Endothelial cell of hepatic sinusoid (primary cell): ENCODE measurements around the gene AHNAK.

ENCODE experiments used
- in situ Hi-C: cut with HindIII; loops from 2 replicates; pipeline ENCODE4 v1.10.0; 2017; ENCODE audit warnings: low sequenced_read_pairs

AHNAK gene

DNA sequence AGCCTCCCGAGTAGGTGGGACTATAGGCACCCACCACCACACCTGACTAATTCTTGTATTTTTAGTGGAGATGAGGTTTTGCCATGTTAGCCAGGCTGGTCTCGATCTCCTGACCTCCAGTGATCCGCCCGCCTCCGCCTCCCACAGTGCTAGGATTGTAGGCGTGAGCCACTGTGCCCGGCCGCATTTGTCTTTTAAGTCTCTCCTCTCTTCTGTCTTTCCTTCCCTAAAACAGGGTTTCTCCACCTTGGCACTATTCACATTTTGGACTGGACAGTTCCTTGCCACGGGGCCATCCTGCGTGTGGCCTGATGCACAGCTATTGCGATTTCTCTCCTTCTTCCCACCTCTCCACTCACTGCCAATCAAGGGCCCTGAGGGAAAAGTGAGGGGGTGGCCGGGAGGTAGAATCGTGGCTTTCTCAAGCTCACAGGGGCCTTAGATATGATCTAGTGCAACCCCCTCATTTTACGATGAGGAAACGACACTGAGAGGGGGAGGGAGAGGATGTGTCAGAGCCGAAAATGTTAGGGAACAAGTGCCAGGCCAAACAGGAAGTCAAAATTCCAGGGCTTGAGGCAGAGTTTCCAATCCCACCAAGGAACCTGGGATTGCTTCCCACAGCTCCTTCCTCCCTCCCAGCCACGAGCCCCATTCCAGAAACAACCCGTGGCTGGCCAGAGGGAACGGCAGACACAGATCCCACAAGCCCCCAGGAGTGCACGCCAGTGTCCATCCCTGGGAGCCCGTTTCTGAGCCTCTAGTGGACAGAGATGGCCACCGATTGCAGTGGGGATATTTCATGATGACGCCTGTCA is 106.6 kb downstream of the AHNAK start:
- in situ Hi-C loops, result loop anchor here (5.0 kb wide), 2 partner anchors 57 to 112 kb away; no protein-coding TSS in a partner anchor

DNA sequence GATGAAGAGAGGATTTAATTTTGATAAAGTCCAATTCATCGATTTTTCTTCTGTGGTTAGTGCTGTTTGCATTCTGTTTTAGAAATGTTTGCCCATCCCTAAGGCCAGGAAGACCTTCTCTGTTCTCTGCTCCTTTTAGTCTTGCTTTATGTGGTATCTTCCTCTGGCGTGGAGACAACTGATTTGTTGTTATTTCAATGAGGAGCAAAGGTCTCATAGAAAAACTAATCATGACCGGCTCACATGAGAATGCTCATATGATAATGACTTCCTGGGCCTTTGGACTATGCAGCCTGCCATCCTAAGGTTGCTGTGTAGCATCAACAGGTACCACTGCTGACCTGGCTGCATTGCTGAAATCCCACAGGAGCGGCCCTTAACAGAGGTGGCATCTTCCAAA is 108.0 kb downstream of the AHNAK start:
- in situ Hi-C loops, result loop anchor here (5.0 kb wide), 2 partner anchors 59 to 114 kb away; no protein-coding TSS in a partner anchor

DNA sequence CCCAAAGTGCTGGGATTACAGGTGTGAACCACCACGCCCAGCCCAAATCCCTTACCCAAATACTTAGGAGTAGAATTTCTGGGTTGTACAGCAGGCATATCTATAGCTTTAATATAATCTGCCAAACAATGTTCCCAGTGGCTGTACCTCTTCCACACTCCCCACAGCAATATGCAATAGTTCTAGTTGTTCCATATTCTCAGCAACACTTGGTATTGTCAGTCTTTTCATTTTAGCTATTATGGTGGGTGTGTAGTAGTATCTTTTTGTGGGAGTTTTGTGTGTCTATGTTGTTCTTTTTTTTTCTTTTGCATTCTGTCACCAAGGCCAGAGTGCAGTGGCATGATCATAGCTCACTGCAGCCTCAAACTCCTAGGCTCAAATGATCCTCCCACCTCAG is 109.0 kb downstream of the AHNAK start:
- in situ Hi-C loops, result loop anchor here (5.0 kb wide), 2 partner anchors 60 to 115 kb away; no protein-coding TSS in a partner anchor

DNA sequence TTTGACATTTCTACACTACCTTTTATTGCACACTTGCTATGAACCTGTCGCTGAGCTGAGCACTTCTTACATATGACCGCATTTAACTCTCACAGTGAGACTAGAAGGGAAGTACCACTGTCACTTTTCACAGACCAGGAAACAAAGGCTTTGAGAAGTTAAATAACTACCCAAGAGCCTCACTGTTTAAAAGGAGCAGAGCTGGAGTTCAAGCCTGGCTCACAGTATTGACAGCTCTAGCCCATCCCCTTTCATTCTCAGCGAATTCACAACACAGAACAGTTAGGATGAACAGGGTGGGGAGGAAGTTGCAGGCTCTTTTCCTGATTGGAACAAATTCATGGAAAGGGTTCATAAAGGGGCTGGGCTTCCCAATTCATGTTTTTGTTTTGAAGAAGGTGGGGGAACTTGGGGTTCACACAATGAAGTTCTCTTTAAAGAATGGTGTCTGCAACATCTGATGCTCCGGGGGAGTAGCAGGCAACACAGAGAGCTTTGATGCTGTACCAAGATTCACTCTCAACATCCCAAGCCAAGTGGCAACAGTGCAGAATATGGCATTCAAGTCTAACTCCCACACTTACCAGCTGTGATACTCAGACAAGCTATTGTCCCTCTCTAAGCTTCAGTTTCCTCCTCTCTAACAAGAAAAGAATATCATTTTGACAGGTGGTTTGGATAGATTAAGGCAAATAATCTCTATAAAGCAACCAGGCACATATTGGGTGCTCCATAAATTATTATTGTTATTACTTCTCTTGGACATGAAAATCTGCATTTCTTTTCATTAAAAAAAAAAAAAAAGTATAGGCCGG is 110.6 kb downstream of the AHNAK start:
- in situ Hi-C loops, result loop anchor here (5.0 kb wide), 2 partner anchors 61 to 116 kb away; no protein-coding TSS in a partner anchor

DNA sequence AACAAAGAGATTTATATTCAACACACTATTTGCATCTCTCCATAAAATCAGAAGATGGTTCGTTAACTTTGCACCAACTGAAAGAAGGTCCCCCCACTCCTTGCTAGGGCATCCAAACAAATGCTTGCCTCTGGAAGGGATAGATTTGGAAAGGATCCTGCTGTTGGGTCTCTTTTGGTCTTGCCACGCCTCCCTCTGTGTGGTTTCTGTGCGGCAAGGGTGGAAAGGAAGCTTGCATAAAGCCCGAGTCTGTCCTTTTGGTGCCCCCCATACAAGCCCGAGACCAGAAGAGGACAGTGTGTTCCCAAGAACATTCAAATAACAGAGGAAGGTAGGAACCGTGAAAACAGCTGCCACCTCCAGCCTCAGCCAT is 112.7 kb downstream of the AHNAK start:
- in situ Hi-C loops, result no loop called here

DNA sequence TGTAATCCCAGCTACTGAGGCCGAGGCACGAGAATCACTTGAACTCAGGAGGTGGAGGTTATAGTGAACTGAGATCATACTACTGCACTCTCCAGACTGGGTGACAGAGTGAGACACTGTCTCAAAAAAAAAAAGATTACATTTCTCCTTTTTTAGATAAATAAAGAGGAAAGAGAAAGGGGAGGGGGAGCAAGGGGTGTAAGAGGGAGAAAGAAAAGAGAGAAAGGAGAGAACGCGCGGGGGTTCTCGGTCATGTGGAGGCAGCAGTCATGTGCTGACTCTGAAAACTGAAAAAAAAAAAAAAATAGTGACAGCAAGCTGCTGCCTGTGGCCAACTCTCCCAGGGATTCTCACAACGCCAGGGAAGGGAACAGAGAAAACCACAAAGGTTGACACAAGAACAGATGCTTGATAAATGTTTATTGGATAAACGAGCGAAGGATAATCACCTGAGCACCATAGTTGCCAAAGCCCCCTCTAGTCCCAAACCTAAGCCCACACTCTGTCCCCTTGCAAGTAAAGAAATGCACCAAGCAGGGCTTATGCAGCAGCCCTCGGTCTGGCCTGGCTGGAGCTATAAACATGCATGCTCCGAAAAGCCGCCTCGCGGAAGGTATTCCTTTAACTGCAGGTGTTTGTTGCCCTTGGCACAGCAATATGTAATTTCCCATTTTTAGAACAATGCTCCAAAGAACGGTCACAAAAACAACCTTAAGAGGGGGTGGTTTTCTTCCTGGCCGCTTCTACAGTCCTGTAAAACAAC is 113.3 kb downstream of the AHNAK start:
- in situ Hi-C loops, result no loop called here

DNA sequence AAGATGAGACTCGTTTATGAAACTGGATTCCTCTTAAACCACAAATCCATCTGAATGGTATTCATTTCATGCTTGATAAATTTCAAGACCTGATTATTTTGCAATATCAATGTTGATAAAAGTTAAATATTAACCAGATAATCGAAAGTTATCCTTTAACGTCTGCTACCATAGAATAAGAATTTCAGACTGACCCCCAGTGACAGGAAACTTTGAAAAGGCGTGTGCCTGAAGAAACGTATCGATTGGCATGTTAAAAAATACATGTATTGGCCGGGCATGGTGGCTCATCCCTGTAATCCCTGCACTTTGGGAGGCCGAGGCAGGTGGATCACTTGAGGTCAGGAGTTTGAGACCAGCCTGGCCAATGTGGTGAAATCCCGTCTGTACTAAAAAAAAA is 113.9 kb downstream of the AHNAK start:
- in situ Hi-C loops, result no loop called here

DNA sequence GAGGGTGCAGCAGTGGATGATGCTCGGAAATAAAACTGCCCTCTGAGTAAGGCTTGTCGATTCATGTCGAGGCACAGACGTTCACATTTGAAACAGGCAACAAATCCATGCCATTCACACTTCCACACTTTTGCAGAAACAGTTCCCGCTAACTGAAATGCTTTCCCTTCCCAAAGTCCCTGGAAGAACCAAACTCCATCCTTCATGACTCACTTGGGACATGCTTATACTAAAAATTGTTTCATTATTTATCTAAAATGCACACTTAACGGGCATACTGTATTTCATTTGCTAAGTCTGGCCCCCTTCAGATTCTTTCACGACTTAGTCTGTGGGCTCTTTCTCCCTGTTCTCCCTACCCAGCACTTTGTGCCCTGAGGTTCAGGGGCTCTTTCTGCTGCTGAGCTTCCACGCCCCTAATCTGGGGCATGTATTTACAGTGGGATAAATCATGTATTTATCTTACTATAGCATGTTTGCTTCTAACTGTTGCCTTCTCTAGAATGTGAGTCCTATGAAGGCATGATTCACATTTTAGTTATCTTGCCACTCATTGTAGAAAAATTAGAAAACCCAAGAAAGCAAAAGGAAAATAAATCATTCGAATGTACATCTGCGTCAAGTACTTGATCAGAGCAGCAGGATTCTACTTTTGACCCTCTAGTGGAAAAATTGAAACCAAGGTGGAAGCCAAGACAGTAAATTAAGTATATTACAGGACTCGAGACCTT is 115.3 kb downstream of the AHNAK start:
- in situ Hi-C loops, result no loop called here

DNA sequence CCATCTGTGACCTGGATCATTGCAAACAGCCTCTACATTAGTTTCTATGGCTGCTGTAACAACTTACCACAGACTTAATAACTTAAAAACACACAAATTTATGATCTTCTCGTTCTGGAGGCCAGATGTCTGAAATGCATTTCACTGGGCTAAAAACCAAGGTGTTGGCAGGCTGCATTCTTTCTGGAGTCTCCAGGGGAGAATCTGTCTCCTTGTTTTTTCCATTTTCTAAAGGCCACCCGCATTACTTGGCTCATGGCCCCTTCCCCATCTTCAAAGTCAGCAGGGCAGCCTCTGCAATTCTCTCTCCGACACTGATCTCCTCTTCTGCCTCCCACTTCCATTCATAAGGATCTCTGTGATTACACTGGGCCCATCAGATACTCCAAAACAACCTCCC is 116.2 kb downstream of the AHNAK start:
- in situ Hi-C loops, result no loop called here

DNA sequence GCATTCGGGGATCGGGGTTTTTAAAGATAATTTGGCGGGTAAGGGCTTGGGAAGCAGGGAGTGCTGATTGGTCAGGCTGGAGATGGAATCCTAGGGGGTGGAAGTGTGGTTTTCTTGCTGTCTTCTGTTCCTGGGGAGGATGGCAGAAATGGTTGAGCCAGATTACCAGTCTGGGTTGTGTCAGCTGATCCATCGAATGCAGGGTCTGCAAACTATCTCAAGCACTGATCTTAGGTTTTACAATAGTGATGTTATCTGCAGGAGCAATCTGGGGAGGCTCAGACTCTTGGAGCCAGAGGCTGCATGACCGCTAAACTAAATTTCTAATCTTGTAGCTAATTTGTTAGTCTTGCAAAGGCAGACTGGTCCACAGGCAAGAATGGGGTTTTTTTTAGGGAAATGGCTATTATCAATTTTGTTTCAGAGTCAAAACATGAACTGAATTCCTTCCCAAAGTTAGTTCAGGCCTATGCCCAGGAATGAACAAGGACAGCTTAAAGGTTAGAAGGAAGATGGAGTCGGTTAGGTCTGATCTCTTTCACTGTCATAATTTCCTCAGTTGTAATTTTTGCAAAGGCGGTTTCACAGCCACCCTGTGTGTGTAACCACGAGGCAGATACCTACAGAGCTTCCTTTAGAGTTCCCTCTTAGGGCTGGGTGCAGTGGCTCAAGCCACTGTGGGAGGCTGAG is 117.6 kb downstream of the AHNAK start:
- in situ Hi-C loops, result loop anchor here (10.0 kb wide), 1 partner anchor 206 kb away; no protein-coding TSS in a partner anchor

DNA sequence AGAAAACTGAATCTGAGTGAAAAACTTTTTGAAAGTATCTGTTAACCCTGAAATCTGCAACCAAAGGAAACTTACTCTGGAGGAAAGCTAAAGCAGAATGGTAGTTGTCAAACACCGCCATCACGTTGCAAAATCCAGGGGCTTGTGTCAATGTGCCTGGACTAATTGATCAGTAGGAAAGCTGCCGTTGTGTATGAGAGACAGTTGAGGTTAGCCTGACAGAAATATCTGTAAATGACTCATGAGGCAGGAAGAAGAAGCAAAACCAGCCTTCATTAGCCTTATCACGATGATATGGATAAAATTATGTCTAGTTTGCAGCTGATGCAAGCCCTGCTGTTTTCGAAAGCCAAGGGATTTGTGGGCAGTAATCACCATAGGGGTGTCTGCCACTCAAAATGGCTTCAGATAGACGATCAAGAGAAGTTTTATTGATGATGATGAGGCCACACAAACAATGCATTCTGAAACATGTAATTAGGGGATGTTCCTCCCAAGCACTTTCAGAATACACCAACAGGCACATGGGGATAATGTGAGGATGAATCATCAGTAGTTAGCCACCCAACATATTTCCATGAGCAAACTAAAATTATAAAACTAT is 118.9 kb downstream of the AHNAK start:
- in situ Hi-C loops, result loop anchor here (10.0 kb wide), 1 partner anchor 207 kb away; no protein-coding TSS in a partner anchor

DNA sequence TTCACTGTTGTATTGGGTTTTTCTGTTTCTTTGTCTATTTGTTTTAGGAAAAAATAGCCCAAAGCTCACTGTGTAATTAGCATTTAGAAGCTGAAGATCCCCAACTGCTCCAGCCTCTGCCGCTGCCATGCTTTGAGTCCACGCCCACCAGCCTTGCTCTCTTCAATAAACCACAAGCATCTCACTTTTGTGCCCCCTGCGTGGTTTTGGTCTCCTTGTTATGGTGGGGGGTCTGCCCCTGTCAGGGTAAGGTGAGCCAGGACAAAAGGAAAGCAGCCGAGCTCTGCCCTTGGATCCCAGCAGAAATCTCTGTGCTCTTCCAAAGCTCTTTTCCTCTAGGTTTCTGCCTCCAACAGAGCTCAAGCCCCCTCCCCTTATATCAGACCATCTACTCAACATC is 123.6 kb downstream of the AHNAK start:
- in situ Hi-C loops, result loop anchor here (10.0 kb wide), 1 partner anchor 212 kb away; no protein-coding TSS in a partner anchor

DNA sequence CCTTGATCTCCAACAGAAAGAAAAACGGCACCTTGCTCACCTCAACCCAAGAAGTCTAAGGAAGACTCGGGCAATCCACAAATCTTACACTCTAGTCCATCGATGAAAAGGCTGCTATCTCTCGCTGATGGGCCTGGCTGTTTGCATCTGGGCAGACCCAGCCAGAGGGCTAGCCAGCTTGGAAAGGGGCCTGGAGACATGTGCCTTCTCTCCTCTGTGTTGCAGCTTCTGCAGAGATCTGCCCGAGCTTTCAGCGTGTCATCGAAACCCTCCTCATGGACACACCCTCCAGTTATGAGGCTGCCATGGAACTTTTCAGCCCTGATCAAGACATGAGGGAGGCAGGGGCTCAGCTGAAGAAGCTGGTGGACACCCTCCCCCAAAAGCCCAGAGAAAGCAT is 124.6 kb downstream of the AHNAK start:
- in situ Hi-C loops, result loop anchor here (10.0 kb wide), 1 partner anchor 213 kb away; no protein-coding TSS in a partner anchor

DNA sequence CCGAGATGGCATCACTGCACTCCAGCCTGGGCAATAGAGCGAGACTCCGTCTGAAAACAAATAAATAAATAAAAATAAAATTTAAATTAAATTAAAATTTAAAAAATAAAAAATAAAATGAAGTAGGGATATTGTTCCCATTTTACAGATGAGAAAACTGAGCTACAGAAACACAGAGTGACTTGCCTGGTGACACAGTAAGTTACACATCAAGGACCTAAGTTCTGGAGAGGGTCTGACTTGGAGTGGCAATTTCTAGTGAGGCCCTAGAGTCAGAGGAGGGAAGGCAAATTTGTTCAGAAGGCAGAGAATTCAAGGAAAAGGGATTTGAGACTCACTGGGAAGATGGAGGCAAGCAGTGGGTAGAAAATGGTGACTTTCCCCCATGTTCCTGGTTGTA is 125.7 kb downstream of the AHNAK start:
- in situ Hi-C loops, result loop anchor here (10.0 kb wide), 1 partner anchor 214 kb away; no protein-coding TSS in a partner anchor

DNA sequence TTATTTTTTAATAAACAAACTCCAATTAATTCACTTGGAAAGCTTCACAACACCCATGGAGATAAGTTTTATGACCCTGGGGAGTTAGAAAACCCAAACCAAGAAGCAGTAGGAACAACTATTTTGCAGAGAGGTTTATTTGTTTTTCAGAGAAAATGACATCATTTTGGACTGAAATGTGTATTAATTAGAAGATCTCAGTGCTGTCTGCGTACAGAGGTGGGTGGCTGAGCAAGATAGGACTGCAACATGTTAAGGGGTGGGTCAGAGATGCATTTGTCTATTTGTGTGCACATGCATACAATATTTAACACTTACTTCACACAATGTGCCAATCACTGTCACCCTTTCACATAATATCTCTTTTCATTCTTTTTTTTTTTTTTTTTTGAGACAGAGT is 126.7 kb downstream of the AHNAK start:
- in situ Hi-C loops, result loop anchor here (10.0 kb wide), 1 partner anchor 215 kb away; no protein-coding TSS in a partner anchor

DNA sequence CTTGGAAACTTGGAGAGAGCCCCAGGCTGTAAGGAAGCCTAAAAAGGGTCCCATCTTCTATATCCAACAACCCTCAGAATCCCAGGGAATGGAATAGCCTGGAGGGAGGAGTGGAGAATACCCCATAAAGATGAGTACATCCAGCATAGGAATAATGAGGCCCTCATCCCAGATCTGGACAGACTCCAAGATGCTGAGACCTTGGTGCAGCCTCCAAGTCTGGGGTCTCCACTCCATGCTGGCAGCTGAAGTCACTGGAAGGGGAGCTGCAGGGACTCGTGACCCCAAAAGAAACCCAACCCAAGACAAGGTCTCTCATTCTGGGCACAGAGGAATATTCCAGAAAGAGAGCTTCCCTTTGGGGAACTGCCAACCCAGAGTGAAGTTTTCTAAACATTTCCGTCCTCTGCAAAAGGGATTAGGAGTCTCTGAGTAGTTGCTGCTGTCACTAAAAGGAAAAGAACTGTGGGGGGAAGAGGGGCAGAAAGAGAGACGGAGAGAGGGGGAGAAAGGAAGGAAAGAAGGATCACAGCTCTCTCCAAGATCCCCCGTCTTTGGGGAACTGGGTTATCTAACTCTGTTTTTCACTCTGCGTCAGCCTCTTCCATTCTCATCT is 127.2 kb downstream of the AHNAK start:
- in situ Hi-C loops, result no loop called here

DNA sequence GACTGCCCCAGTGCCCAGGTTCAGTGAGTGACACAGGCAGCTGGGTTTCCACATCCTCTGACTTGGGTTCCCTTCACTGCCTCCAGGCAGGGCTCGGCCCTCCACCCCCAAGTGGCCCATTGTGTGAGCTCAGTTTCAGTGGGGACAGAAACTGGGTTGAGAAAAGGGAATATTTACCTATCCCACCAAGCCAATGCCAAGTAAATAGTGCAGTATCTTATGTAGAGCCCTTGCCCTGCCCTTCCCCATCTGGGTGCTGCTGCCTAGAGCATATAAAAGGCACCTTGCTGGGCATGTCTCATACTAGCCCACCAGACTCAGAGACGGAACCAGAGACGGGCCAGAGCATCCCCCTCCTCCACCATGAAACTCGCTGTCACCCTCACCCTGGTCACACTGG is 127.9 kb downstream of the AHNAK start, which contains the start of gene SCGB1A1:
Gene SCGB1A1, plus strand, starts transcription at position 301 of the 400 bp plus-strand sequence. Its CDS starts 63 bp downstream, at position 364.
- in situ Hi-C loops, result no loop called here

DNA sequence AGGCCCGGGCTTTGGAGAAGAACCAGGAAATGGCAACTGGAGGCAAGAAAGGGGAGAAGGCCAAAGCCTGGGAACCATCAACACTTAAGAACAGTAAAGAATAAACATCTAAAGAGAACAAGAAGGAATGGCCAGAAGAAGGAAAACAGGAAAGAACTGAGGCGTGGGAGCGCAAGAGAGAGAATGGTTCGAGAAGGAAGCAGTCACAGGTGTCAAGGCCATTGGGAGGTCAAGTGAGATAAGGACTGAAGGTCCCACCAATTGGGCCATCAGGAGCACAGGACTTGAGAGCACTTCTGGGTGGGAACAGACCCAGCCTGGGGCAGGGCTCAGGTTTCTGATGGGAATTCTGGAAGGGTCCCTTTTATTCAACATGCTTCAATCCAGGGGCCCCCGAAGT is 128.5 kb downstream of the AHNAK start:
- in situ Hi-C loops, result no loop called here
